GM12878 (cell line): ENCODE data around the gene CPB2. TPM values are rescaled to one million over a fixed set of nuclear protein-coding genes. Genes with fewer than 3 reads are reported as not detected.

ENCODE experiments used
- ATAC-seq: fragments of 200-7000 bp; cut with Tn5 transposase; 3 replicates; pipeline ENCODE4 v1.9.1; 2020; ENCODE audit warnings: mild to moderate bottlenecking, moderate library complexity
- BruUV-seq: library from RNA; stranded (reverse); fragments of 400-500 nt; replicated peaks from 2 replicates; lab custom pipeline; 2021; lab: Mats Ljungman, UMichigan
- CTCF ChIA-PET: fragments of 300-600 bp; sonication (Branson Sonifier 250); formaldehyde crosslinking; extraction: SDS; loops from one replicate; lab custom pipeline; 2021; ENCODE audit warnings: inconsistent platforms; lab: Yijun Ruan, JAX
- POLR2A ChIA-PET: fragments of 350-600 bp; formaldehyde crosslinking; extraction: SDS; loops from one replicate; lab custom pipeline; 2021; ENCODE audit warnings: inconsistent platforms; lab: Charles Lee
- RAD21 ChIA-PET: fragments of 300-600 bp; sonication (Branson Sonifier 250); formaldehyde crosslinking; loops from one replicate; lab custom pipeline; 2023; ENCODE audit warnings: antibody characterized with exemption; ENCODE audit not compliant: unreplicated experiment; lab: Charles Lee
- SMC1A ChIA-PET: fragments of 300-600 bp; sonication (Branson Sonifier 250); formaldehyde crosslinking; loops from one replicate; lab custom pipeline; 2023; ENCODE audit not compliant: unreplicated experiment, uncharacterized antibody; lab: Charles Lee
- DNase-seq: peaks from one replicate; pipeline ENCODE4 v3.0.0-alpha.2; 2011; ENCODE audit warnings: low read depth, low spot score
- FAIRE-seq: peaks from 3 replicates; lab custom pipeline; 2011; peaks lifted over from hg19 to GRCh38; lab: Jason Lieb, UNC
- H2AFZ ChIP-seq: 2 replicates; pipeline ENCODE4 v1.6.0; 2011; ENCODE audit warnings: low read depth, low read length, control low read depth; ENCODE audit not compliant: control insufficient read depth
- H3K27ac ChIP-seq: 2 replicates; pipeline ENCODE4 v1.5.1; 2011; ENCODE audit warnings: control low read depth; ENCODE audit not compliant: control insufficient read depth, insufficient read depth
- H3K27me3 ChIP-seq, 2 experiments: replicated peaks in 1 of 2; 2 replicates each; pipeline versions ENCODE4 v1.6.0 to v1.6.1; 2011; ENCODE audit warnings: low read length in 1 of 2; ENCODE audit not compliant: control insufficient read depth in 2 of 2, insufficient read depth in 2 of 2
- H3K36me3 ChIP-seq, 2 experiments: 2 replicates each; pipeline ENCODE4 v1.5.1; 2011; ENCODE audit warnings: low read length in 1 of 2; ENCODE audit not compliant: control insufficient read depth in 2 of 2, insufficient read depth in 2 of 2
- H3K4me1 ChIP-seq: 2 replicates; pipeline ENCODE4 v1.6.1; 2011; ENCODE audit warnings: mild to moderate bottlenecking, low read length, moderate library complexity, mixed read lengths; ENCODE audit not compliant: control insufficient read depth, insufficient read depth
- H3K4me2 ChIP-seq: 2 replicates; pipeline ENCODE4 v1.6.0; 2011; ENCODE audit warnings: control low read depth; ENCODE audit not compliant: control insufficient read depth, insufficient read depth
- H3K4me3 ChIP-seq: fragments of 200-600 bp; sonication (generic); 2 replicates; pipeline ENCODE4 v1.5.1; 2016
- H3K79me2 ChIP-seq: 2 replicates; pipeline ENCODE4 v1.6.0; 2011; ENCODE audit warnings: low read length; ENCODE audit not compliant: control insufficient read depth, insufficient read depth
- H3K9ac ChIP-seq: 2 replicates; pipeline ENCODE4 v1.8.0; 2011; ENCODE audit warnings: low read length, control low read depth, mixed read lengths; ENCODE audit not compliant: control insufficient read depth, insufficient read depth
- H3K9me3 ChIP-seq: replicated peaks from 3 replicates; pipeline ENCODE4 v1.5.1; 2011; ENCODE audit warnings: mild to moderate bottlenecking, low read length; ENCODE audit not compliant: control insufficient read depth, insufficient read depth
- H4K20me1 ChIP-seq: 2 replicates; pipeline ENCODE4 v1.6.0; 2011; ENCODE audit not compliant: control insufficient read depth, insufficient read depth
- BACH1 ChIP-seq: fragments of 450-650 bp; IDR thresholded peaks from 2 replicates; pipeline ENCODE4 v1.6.1; 2017; ENCODE audit warnings: mild to moderate bottlenecking, borderline replicate concordance
- CBX3 ChIP-seq: fragments of 200-600 bp; sonication (generic); IDR thresholded peaks from 2 replicates; pipeline ENCODE4 v1.6.1; 2016; ENCODE audit warnings: low read depth, borderline replicate concordance
- CTCF ChIP-seq, 3 experiments: IDR thresholded peaks in 2 of 3; conservative IDR thresholded peaks in 1 of 3; 2 replicates each; pipeline ENCODE4 v1.5.1; 2011; ENCODE audit warnings: low read depth in 3 of 3, low read length in 3 of 3, mild to moderate bottlenecking in 3 of 3, control low read depth in 2 of 3, moderate library complexity in 2 of 3, inconsistent platforms in 1 of 3, mixed read lengths in 1 of 3; ENCODE audit not compliant: control insufficient read depth in 2 of 3, insufficient read depth in 1 of 3; ENCODE audit errors: extremely low read depth in 1 of 3
- E4F1 ChIP-seq: fragments of 450-650 bp; IDR thresholded peaks from 2 replicates; pipeline ENCODE4 v1.6.1; 2018; ENCODE audit warnings: borderline replicate concordance, mild to moderate bottlenecking; ENCODE audit not compliant: partially characterized antibody
- HDGF ChIP-seq: fragments of 450-650 bp; IDR thresholded peaks from 2 replicates; pipeline ENCODE4 v1.6.1; 2016; ENCODE audit warnings: antibody characterized with exemption
- IRF5 ChIP-seq: fragments of 450-650 bp; IDR thresholded peaks from 2 replicates; pipeline ENCODE4 v1.6.1; 2017; ENCODE audit warnings: borderline replicate concordance
- JUNB ChIP-seq: IDR thresholded peaks from 2 replicates; pipeline ENCODE4 v1.6.1; 2016; ENCODE audit warnings: antibody characterized with exemption, mild to moderate bottlenecking
- NFIC ChIP-seq: IDR thresholded peaks from 2 replicates; pipeline ENCODE4 v1.6.1; 2012; ENCODE audit warnings: low read depth, mild to moderate bottlenecking, inconsistent platforms, low read length, moderate library complexity
- POU2F2 ChIP-seq: IDR thresholded peaks from 3 replicates; pipeline ENCODE4 v1.6.1; 2011; ENCODE audit warnings: low read depth, mild to moderate bottlenecking, low read length, borderline replicate concordance
- TCF7 ChIP-seq: IDR thresholded peaks from 2 replicates; pipeline ENCODE4 v1.6.1; 2014; ENCODE audit warnings: antibody characterized with exemption, borderline replicate concordance
- WGBS: methylation state at CpG from one replicate; pipeline ENCODE4 v1.1.6; 2016; ENCODE audit warnings: low lambda C conversion rate; ENCODE audit not compliant: insufficient replicate concordance, insufficient coverage; ENCODE audit errors: missing lambda C conversion rate; 5-methylcytosine and 5-hydroxymethylcytosine counted together
- in situ Hi-C: fragments of 300-500 bp; cut with MboI; formaldehyde crosslinking; loops from 9 replicates; pipeline ENCODE4 v1.14.3; 2018; ENCODE audit warnings: mixed read lengths
- intact Hi-C: fragments of 100-400 bp; cut with micrococcal nuclease; formaldehyde crosslinking; loops from one replicate; pipeline ENCODE4 v1.14.2; 2022; ENCODE audit not compliant: unreplicated experiment
- polyA plus RNA-seq, 11 experiments: library from polyadenylated mRNA; depleted of rRNA in 4 of 11; unstranded in 6 of 11; stranded (reverse) in 5 of 11; fragments of >200 nt; fragmentation: Nextera tagmentation in 4 of 11; fragmentation: Illumina TruSeq in 1 of 11; extraction: Ambion mirVana in 4 of 11; extraction: Trizol in 1 of 11; gene quantifications; 1 replicate in 1 of 11; 2 replicates in 10 of 11; pipeline versions ENCODE4 v1.2.1 to v1.2.3, GENCODE V29; 2011 to 2016; ENCODE audit warnings: inconsistent platforms in 2 of 11, missing spikeins in 2 of 11, low read depth in 1 of 11
- total RNA-seq, 4 experiments: library from RNA; depleted of rRNA in 3 of 4; stranded (reverse); fragments of >200 nt in 3 of 4; fragmentation: Illumina TruSeq in 1 of 4; extraction: Trizol in 1 of 4; gene quantifications; 2 replicates each; pipeline versions ENCODE4 v1.2.1 to v1.2.3, GENCODE V29; 2013 to 2021

CPB2 gene
- total and polyA plus RNA-seq, 10 of the 15 experiments (the other 5 are each of a cell fraction or from before 2014, with no cell fraction given): 0.05 to 0.87 (median 0.13) TPM; not detected in 3

- no peak for TF ChIP-seq CTCF (IDR thresholded peaks at IDR 0.05 in 2 of 3, conservative IDR thresholded peaks at IDR 0.05 in 1 of 3; ENCODE audit: control insufficient read depth in 2 of 3, extremely low read depth in 1 of 3, insufficient read depth in 1 of 3, low read depth in 3 of 3, low read length in 3 of 3)
- TF ChIP-seq E4F1: no peak
- no peak for TF ChIP-seq IRF5
- no peak for TF ChIP-seq NFIC
- no peak for TF ChIP-seq TCF7
- no peak for TF ChIP-seq HDGF
Measured at GRCh38 chr13:46038296-46038695, 66.5 kb downstream of the CPB2 start (continued).

GRCh38 chr13:46035066-46035465 lies 69.8 kb downstream of the CPB2 start:
- ChIA-PET RAD21 (no interaction called here), SMC1A (interaction anchor here (0.6 to 1.4 kb wide), 3 partner anchors 10 to 692 kb away, joined by 3 to 5 read pairs (median 3); no protein-coding TSS in a partner anchor), CTCF (interaction anchor here (0.6 to 1.3 kb wide), 2 partner anchors 10 to 30 kb away, joined by 3 to 6 read pairs; no protein-coding TSS in a partner anchor), POLR2A (no interaction called here)
- no peak overlapping the region for H3K9ac ChIP-seq
- H3K4me1 ChIP-seq: no peaks in the 10 kb centered on the region
- DNase-seq: no peak
- no peak for TF ChIP-seq BACH1
- TF ChIP-seq IRF5: no peak
- TF ChIP-seq CBX3: no peak
- TF ChIP-seq POU2F2: no peak
- TF ChIP-seq JUNB: no peak
- H2AFZ ChIP-seq: no peak overlapping the region
- WGBS: 100% methylated on average over 2 of the region's 2 CpGs
- peaks cover 11% of the 10 kb centered on the region for H3K9me3 ChIP-seq
- no TSS peak for BruUV-seq
- H3K27me3 ChIP-seq: no peaks in the 10 kb centered on the region
- intact Hi-C loops (no loop called here), in situ Hi-C loops (no loop called here)
- no peak overlapping the region for H3K4me2 ChIP-seq
- H3K36me3 ChIP-seq: peaks cover 2 to 6% of the 10 kb centered on the region in 2 experiments; a peak in 3 of 4 replicates
- no peaks in the 10 kb centered on the region for H4K20me1 ChIP-seq
- no peak overlapping the region for H3K4me3 ChIP-seq
- FAIRE-seq: no peak
- H3K27ac ChIP-seq: no peak overlapping the region
- H3K79me2 ChIP-seq: peaks cover 2% of the 10 kb centered on the region; the same call in 1 of the 2 replicates
- ATAC-seq: no peak
